ENCODE measurements around the gene RAB3A. TPM values are rescaled to one million over a fixed set of nuclear protein-coding genes. Genes with fewer than 3 reads are reported as not detected.

RAB3A gene
- total RNA-seq, 2 donors from 2014 or later, result 3.5 to 4.2 TPM

DNA sequence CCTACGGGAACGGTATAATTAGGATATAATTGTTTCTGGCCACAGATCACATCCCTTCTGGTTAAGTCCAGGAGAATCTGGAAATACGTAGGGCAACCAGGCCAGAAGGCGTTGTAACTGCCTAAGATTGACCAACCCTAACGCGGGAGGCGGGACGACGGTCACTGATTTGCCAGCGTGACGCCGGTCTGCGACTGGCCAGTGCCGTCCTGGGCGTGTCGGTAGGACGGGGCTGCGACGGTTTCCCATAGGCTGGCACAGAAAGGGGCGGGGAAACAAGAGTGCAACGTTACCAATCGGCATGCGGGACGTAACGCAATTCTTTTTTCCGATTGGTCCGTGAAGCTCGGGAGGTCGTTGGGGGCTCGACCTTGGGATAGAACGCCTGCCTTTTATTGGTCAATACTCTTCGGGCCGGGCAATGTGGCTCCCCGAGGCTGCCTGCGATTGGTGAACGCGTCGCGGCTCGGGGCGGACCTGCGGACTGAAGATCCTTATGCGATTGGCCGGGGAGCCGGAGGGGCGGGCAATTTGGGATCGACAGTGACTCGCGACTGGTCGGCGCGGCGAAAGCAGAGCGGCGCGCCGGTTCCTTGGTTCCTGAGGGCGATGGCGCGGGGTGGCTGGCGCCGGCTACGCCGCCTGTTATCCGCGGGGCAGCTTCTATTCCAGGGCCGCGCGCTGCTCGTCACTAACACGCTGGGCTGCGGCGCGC lies 11.0 kb downstream of the RAB3A start, which contains the start of gene MPV17L2:
MPV17L2 (plus strand) TSS at position 546 of the 715 bp plus-strand sequence; CDS start at position 610, 64 bp downstream.
- Histone ChIP-seq H3K27ac (peak within 1 kb of the TSS; percentile 97), H3K36me3 (no peaks in the 10 kb centered on the region), H3K27me3 (no peaks in the 10 kb centered on the region), H3K4me3 (peak within 1 kb of the TSS; percentile 92), H3K9me3 (no peaks in the 10 kb centered on the region), H3K9ac (ENCODE audit: low read depth in 2 of 2, low read length in 2 of 2) (peak within 1 kb of the TSS; percentile 91 to 97), H3K4me1 (peaks cover 8% of the 10 kb centered on the region)
- TF ChIP-seq, protein P1, sequence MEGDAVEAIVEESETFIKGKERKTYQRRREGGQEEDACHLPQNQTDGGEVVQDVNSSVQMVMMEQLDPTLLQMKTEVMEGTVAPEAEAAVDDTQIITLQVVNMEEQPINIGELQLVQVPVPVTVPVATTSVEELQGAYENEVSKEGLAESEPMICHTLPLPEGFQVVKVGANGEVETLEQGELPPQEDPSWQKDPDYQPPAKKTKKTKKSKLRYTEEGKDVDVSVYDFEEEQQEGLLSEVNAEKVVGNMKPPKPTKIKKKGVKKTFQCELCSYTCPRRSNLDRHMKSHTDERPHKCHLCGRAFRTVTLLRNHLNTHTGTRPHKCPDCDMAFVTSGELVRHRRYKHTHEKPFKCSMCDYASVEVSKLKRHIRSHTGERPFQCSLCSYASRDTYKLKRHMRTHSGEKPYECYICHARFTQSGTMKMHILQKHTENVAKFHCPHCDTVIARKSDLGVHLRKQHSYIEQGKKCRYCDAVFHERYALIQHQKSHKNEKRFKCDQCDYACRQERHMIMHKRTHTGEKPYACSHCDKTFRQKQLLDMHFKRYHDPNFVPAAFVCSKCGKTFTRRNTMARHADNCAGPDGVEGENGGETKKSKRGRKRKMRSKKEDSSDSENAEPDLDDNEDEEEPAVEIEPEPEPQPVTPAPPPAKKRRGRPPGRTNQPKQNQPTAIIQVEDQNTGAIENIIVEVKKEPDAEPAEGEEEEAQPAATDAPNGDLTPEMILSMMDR (IDR thresholded peaks at IDR 0.05), result no peak
- intact Hi-C loops (cut with DNase I), result no loop called here
- DNase-seq, result peak; percentile 99

DNA sequence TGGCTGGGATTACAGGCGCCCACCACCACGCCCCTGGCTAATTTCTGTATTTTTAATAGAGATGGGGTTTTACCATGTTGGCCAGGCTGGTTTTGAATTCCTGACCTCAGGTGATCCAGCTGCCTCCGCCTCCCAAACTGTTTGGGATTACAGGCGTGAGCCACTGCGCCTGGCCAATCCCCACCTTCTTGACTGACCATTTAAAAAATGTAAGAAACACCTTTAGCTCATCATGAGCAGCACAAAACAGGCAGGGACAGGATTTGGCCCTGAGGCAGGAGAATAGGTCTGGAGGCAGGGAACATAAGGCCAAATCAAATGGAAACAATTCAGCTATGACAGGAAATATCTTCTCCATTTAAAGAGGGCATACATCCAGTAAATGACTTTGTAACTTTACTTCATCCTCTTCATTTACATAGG lies 12.2 kb downstream of the RAB3A start:
- Histone ChIP-seq H3K9me3 (no peaks in the 10 kb centered on the region), H3K36me3 (no peaks in the 10 kb centered on the region), H3K4me3 (peak overlapping the region; percentile 46), H3K27me3 (no peaks in the 10 kb centered on the region), H3K27ac (peak overlapping the region; percentile 97), H3K4me1 (peaks cover 8% of the 10 kb centered on the region), H3K9ac (ENCODE audit: low read depth in 2 of 2, low read length in 2 of 2) (peak overlapping the region in 1 of 2 donors; percentile 90)
- TF ChIP-seq, protein P1 (IDR thresholded peaks at IDR 0.05), result no peak
- intact Hi-C loops (cut with DNase I), result no loop called here
- DNase-seq, result peak; percentile 38

DNA sequence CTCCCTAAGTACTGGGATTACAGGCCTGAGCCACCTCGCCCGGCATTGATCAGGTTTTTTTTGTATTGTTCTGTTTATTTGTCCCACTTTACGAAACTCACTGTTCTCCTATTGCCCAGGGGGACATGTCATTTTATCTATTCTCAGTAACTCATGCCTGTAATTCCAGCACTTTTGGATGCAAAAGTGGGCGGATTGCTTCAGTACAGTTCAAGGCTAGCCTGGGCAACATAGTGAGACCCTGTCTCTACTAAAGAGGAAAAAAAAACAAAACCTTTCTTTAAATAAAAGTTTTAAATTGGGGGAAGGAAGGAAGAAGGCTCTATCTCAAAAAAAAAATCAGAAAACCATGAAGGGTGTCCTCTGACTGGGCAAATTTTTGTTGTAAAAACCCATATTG lies 13.6 kb downstream of the RAB3A start:
- no peaks in the 10 kb centered on the region for H3K36me3 ChIP-seq
- no peaks in the 10 kb centered on the region for H3K27me3 ChIP-seq
- H3K9ac ChIP-seq (ENCODE audit: low read depth in 2 of 2, low read length in 2 of 2), result no peak overlapping the region
- H3K4me3 ChIP-seq, result no peak overlapping the region
- intact Hi-C loops (cut with DNase I), result no loop called here
- TF ChIP-seq, protein P1 (IDR thresholded peaks at IDR 0.05), result no peak
- no peaks in the 10 kb centered on the region for H3K9me3 ChIP-seq
- no peak overlapping the region for H3K27ac ChIP-seq
- DNase-seq, result no peak
- H3K4me1 ChIP-seq, result peaks cover 8% of the 10 kb centered on the region

DNA sequence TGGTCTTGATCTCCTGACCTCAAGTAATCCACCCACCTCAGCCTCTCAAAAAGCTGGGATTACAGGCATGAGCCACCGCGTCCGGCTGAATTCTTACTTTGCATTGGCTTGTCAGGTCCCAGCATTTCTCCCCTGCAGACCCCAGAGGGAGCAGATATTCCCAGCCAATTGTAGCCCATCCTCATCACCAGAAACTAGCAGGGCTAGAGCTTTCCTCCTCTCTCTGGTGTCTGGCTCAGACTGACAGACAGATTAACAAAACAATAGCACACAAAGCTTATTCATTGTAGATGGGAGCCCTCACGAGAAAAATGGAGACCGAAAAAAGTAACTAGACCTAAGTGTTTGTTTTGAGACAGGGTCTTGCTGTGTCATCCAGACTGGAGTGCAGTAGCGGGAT lies 18.3 kb downstream of the RAB3A start:
- no peak for DNase-seq
- Histone ChIP-seq H3K4me3 (no peak overlapping the region), H3K27me3 (no peaks in the 10 kb centered on the region), H3K9me3 (no peaks in the 10 kb centered on the region), H3K27ac (no peak overlapping the region), H3K9ac (ENCODE audit: low read depth in 2 of 2, low read length in 2 of 2) (no peak overlapping the region), H3K4me1 (no peaks in the 10 kb centered on the region), H3K36me3 (no peaks in the 10 kb centered on the region)
- TF ChIP-seq, protein P1 (IDR thresholded peaks at IDR 0.05), result no peak
- intact Hi-C loops (cut with DNase I), result no loop called here

DNA sequence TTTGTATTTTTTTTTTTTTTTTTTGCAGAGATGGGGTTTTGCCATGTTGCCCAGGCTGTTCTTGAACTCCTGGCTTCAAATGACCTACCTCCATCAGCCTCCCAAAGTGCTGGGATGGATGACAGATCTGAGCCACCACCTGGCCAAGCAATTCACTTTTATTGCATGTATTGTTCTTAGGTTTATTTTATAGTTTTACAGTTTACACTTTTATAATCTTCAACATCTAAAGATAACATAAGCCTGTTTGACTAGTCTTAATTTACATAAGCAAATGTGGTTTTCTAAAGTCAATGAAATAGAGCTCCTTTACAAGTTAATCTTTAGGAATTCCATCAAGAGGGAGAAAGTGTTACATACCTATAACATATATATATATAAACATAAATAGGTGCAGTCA lies 20.3 kb downstream of the RAB3A start:
- H3K27me3 ChIP-seq, result no peaks in the 10 kb centered on the region
- no peaks in the 10 kb centered on the region for H3K4me1 ChIP-seq
- H3K27ac ChIP-seq, result peak overlapping the region; percentile 55
- no peak overlapping the region for H3K9ac ChIP-seq (ENCODE audit: low read depth in 2 of 2, low read length in 2 of 2)
- peak; percentile 68 for DNase-seq
- no peaks in the 10 kb centered on the region for H3K36me3 ChIP-seq
- no peaks in the 10 kb centered on the region for H3K9me3 ChIP-seq
- intact Hi-C loops (cut with DNase I), result no loop called here
- TF ChIP-seq, protein P1 (IDR thresholded peaks at IDR 0.05), result no peak
- no peak overlapping the region for H3K4me3 ChIP-seq
